ENCODE data around the gene ACTR2. TPM values are rescaled to one million over a fixed set of nuclear protein-coding genes. Genes with fewer than 3 reads are reported as not detected.
A peak's percentile ranks its signal among the peaks of the same experiment; 100 is the strongest.

Gene ACTR2
- total and polyA plus RNA-seq, 7 experiments from 2014 or later: 180 to 435 (median 255) TPM

DNA sequence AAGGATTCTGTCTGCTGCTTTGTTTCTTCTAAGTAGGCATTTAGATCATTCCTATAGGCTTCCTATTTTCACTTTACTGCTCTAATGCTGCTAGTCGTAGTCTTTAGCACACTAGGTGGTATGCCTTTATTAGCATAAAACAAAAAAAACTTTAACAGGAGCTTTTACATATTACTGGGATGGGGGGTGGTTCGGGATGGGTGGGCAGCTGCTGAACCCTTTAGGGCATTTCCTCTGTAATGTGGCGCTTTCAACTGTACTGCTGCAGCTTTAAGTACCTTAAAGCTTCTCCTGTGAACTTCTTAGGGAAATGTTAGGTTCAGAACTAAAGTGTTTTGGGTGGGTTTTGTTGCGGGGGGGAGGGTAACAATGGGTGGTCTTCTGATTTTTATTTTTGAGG lies 41.3 kb downstream of the ACTR2 start:
- H3K36me3 Mint-ChIP-seq: peaks cover 8 to 33% (median 29%) of the 10 kb centered on the region in 5 donors
- no peaks in the 10 kb centered on the region for H3K9me3 Mint-ChIP-seq
- H3K9me3 ChIP-seq (ENCODE audit: control insufficient read depth in 2 of 3, low read length in 3 of 3): no peaks in the 10 kb centered on the region
- H3K4me1 ChIP-seq (ENCODE audit: control insufficient read depth in 2 of 2, insufficient read depth in 2 of 2, low read length in 2 of 2): no peaks in the 10 kb centered on the region
- DNase-seq: no peak
- intact Hi-C loops (cut with micrococcal nuclease): loop anchor here (5.0 to 10.0 kb wide), 3 partner anchors 83 to 166 kb away; partner anchors contain the start of gene SPRED2 (in 1 of the 2)
- no peaks in the 10 kb centered on the region for H3K27me3 ChIP-seq (ENCODE audit: control insufficient read depth in 2 of 2, insufficient read depth in 2 of 2, low read length in 2 of 2)
- ChIA-PET CTCF (no interaction called here), POLR2A (no interaction called here)
- ATAC-seq: no peak
- H3K4me3 Mint-ChIP-seq: no peak overlapping the region
- H3K4me1 Mint-ChIP-seq: peaks cover 4 to 20% (median 9%) of the 10 kb centered on the region in 7 donors
- H3K27ac Mint-ChIP-seq: peak overlapping the region in 2 of 9 donors; percentile 20 to 41
- no peak overlapping the region for H3K4me3 ChIP-seq (ENCODE audit: low read length)
- peaks cover 21 to 54% (median 21%) of the 10 kb centered on the region in 3 experiments for H3K36me3 ChIP-seq (ENCODE audit: control insufficient read depth in 2 of 3, insufficient read depth in 3 of 3, low read length in 3 of 3)
- no peak overlapping the region for H3K27ac ChIP-seq (ENCODE audit: low read depth, low read length)
- no peaks in the 10 kb centered on the region for H3K27me3 Mint-ChIP-seq

DNA sequence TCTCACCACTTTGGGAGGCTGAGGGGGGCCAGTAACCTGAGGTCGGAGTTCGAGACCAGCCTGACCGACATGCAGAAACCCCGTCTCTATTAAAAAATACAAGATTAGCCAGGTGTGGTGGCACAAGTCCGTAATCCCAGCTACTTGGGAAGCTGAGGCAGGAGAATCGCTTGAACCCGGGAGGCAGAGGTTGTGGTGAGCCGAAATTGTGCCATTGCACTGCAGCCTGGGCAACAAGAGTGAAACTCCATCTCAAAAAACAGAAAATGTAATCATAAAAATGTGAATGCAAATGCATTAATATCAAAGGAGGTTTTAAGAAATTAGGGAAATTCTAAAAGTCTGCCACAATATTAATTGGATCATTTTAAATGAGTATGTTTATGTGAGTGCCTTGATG lies 45.7 kb downstream of the ACTR2 start:
- peaks cover under 1 to 22% (median 3%) of the 10 kb centered on the region in 3 experiments for H3K36me3 ChIP-seq (ENCODE audit: control insufficient read depth in 2 of 3, insufficient read depth in 3 of 3, low read length in 3 of 3)
- DNase-seq (no peak), ATAC-seq (no peak)
- intact Hi-C loops (cut with micrococcal nuclease): no loop called here
- no peak overlapping the region for H3K4me3 Mint-ChIP-seq
- H3K27me3 ChIP-seq (ENCODE audit: control insufficient read depth in 2 of 2, insufficient read depth in 2 of 2, low read length in 2 of 2): no peaks in the 10 kb centered on the region
- H3K4me3 ChIP-seq (ENCODE audit: low read length): no peak overlapping the region
- POLR2A ChIA-PET: no interaction called here
- H3K27ac ChIP-seq (ENCODE audit: low read depth, low read length): no peak overlapping the region
- H3K9me3 Mint-ChIP-seq: no peaks in the 10 kb centered on the region
- H3K27ac Mint-ChIP-seq: peak overlapping the region in 1 of 9 donors; percentile 13
- H3K27me3 Mint-ChIP-seq: no peaks in the 10 kb centered on the region
- peaks cover under 1 to 14% (median 9%) of the 10 kb centered on the region in 7 donors for H3K4me1 Mint-ChIP-seq
- H3K4me1 ChIP-seq (ENCODE audit: control insufficient read depth in 2 of 2, insufficient read depth in 2 of 2, low read length in 2 of 2): peaks cover 2 to 3% of the 10 kb centered on the region in 2 donors
- CTCF ChIA-PET: no interaction called here
- peaks cover 4 to 23% (median 14%) of the 10 kb centered on the region in 5 donors for H3K36me3 Mint-ChIP-seq
- no peaks in the 10 kb centered on the region for H3K9me3 ChIP-seq (ENCODE audit: control insufficient read depth in 2 of 3, low read length in 3 of 3)

DNA sequence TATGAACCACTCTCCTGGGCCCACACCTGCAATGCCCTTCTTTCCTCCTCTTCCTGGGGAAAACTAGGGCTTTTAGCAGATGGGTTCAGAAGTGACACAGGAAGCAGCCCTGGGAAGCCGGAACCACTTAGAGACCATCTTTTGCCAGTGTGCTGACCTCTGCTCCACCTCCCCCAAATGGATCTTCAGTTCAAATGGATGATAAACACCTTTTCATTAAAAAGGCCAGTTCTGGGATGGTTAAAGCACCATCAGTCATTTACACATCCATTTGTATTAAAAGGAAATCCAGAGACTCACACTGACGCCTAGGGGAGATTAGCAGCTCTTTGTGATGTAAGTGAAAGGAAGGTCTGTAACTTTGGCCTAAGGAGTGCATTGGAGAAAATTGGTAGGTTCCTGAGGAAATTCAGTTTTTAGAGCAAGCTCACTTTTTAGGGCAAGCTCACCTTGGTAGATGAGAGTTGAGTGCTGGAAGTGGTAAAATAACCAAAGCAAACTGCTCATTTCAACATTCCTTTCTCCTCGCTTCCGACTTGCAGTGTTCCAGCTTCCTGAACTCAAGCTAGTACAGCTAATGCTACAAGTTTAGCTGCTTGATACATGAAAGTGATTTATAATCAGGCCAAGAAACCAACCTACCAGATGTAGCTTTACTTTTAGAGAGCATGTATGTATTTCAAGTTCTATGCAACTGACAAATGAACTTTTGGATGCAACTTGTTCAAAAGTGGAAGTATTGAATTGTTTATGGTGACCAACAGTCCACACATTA lies 47.7 kb downstream of the ACTR2 start:
- H3K27ac ChIP-seq (ENCODE audit: low read depth, low read length): no peak overlapping the region
- CTCF ChIA-PET: interaction anchor here (1.2 kb wide), 1 partner anchor 10 kb away, joined by 3 read pairs; no protein-coding TSS in a partner anchor

DNA sequence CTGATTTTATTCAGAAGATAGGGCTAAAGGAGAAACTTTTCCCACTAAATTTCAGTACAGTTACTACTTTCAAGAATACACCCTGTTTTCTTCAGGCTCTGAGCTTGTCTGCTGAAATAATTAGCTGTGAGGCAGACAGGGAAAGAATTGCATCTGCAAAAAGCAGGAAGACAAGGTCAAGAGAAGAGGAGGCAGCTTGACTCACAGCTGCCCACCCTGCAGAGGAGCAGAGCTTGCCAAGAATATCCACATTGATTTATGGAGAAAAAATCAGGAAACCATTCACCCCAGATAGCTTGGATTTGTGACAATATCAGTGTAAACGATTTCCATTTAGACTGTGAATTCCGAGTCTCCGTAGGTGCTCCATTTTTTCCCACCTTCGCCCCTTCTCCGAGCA lies 49.0 kb downstream of the ACTR2 start:
- H3K27me3 Mint-ChIP-seq: peaks cover 0 to 3% (median 0%) of the 10 kb centered on the region in 5 donors
- H3K4me3 ChIP-seq (ENCODE audit: low read length): no peak overlapping the region
- H3K27ac ChIP-seq (ENCODE audit: low read depth, low read length): no peak overlapping the region
- peak overlapping the region in 1 of 9 donors; percentile 62 for H3K27ac Mint-ChIP-seq
- intact Hi-C loops (cut with micrococcal nuclease): no loop called here
- peaks cover 0 to 9% (median 3%) of the 10 kb centered on the region in 5 donors for H3K36me3 Mint-ChIP-seq
- peak overlapping the region in 1 of 10 donors; percentile 32 for H3K4me3 Mint-ChIP-seq
- ChIA-PET POLR2A (no interaction called here), CTCF (interaction anchor here (1.2 kb wide), 1 partner anchor 11 kb away, joined by 3 read pairs; no protein-coding TSS in a partner anchor)
- H3K9me3 Mint-ChIP-seq: no peaks in the 10 kb centered on the region
- H3K36me3 ChIP-seq (ENCODE audit: control insufficient read depth in 2 of 3, insufficient read depth in 3 of 3, low read length in 3 of 3): peaks cover 0 to 8% (median 0%) of the 10 kb centered on the region in 3 experiments
- no peak for DNase-seq
- H3K4me1 Mint-ChIP-seq: peaks cover 6 to 23% (median 15%) of the 10 kb centered on the region in 7 donors
- H3K4me1 ChIP-seq (ENCODE audit: control insufficient read depth in 2 of 2, insufficient read depth in 2 of 2, low read length in 2 of 2): peaks cover 11 to 12% of the 10 kb centered on the region in 2 donors
- no peaks in the 10 kb centered on the region for H3K27me3 ChIP-seq (ENCODE audit: control insufficient read depth in 2 of 2, insufficient read depth in 2 of 2, low read length in 2 of 2)
- no peak for ATAC-seq
- no peaks in the 10 kb centered on the region for H3K9me3 ChIP-seq (ENCODE audit: control insufficient read depth in 2 of 3, low read length in 3 of 3)

More for the DNA sequence above, 47.7 kb downstream of the ACTR2 start:
- Mint-ChIP-seq H3K4me1 (peaks cover 6 to 23% (median 15%) of the 10 kb centered on the region in 7 donors), H3K36me3 (peaks cover 0 to 13% (median 3%) of the 10 kb centered on the region in 5 donors), H3K27me3 (peaks cover 0 to 3% (median 0%) of the 10 kb centered on the region in 5 donors), H3K27ac (peak overlapping the region in 6 of 9 donors; percentile 15 to 74 (median 44)), H3K9me3 (no peaks in the 10 kb centered on the region), H3K4me3 (no peak overlapping the region)
- Histone ChIP-seq H3K9me3 (ENCODE audit: control insufficient read depth in 2 of 3, low read length in 3 of 3) (no peaks in the 10 kb centered on the region), H3K27me3 (ENCODE audit: control insufficient read depth in 2 of 2, insufficient read depth in 2 of 2, low read length in 2 of 2) (no peaks in the 10 kb centered on the region), H3K4me3 (ENCODE audit: low read length) (no peak overlapping the region), H3K36me3 (ENCODE audit: control insufficient read depth in 2 of 3, insufficient read depth in 3 of 3, low read length in 3 of 3) (peaks cover 0 to 12% (median 0%) of the 10 kb centered on the region in 3 experiments), H3K4me1 (ENCODE audit: control insufficient read depth in 2 of 2, insufficient read depth in 2 of 2, low read length in 2 of 2) (peaks cover 11 to 12% of the 10 kb centered on the region in 2 donors)
- intact Hi-C loops (cut with micrococcal nuclease): loop anchor here in 1 of 2 donors (1.0 kb wide), 1 partner anchor 26 kb away; no protein-coding TSS in a partner anchor
- ATAC-seq (no peak), DNase-seq (no peak)
- POLR2A ChIA-PET: interaction anchor here (0.8 kb wide), 1 partner anchor 14 kb away, joined by 3 read pairs; no protein-coding TSS in a partner anchor

DNA sequence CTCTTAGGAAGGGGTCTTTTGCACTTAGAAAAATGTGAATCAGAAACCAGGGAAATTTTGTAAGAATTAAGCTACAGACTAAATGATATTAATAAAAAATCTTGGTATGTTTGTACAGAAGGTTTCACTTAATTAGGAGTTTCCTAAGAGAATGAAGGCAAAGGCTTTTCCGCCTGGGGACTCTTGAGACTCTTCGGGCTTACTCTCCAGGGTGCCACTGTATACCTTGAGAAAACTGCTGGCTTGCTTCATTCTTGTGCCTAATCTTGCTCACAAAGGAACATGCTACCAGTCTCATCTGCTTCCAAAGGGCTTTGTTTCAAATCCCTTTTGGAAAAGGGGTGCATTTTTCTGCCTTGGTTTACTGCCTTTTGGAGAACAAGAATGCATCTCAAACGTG lies 49.5 kb downstream of the ACTR2 start:
- Mint-ChIP-seq H3K27ac (no peak overlapping the region), H3K4me1 (peaks cover 6 to 23% (median 15%) of the 10 kb centered on the region in 7 donors), H3K27me3 (peaks cover 0 to 7% (median 0%) of the 10 kb centered on the region in 5 donors), H3K9me3 (no peaks in the 10 kb centered on the region), H3K36me3 (peaks cover 0 to 9% (median 3%) of the 10 kb centered on the region in 5 donors), H3K4me3 (no peak overlapping the region)
- ChIA-PET POLR2A (no interaction called here), CTCF (no interaction called here)
- Histone ChIP-seq H3K9me3 (ENCODE audit: control insufficient read depth in 2 of 3, low read length in 3 of 3) (no peaks in the 10 kb centered on the region), H3K4me1 (ENCODE audit: control insufficient read depth in 2 of 2, insufficient read depth in 2 of 2, low read length in 2 of 2) (peaks cover 11 to 12% of the 10 kb centered on the region in 2 donors), H3K36me3 (ENCODE audit: control insufficient read depth in 2 of 3, insufficient read depth in 3 of 3, low read length in 3 of 3) (peaks cover 0 to 3% (median 0%) of the 10 kb centered on the region in 3 experiments), H3K4me3 (ENCODE audit: low read length) (no peak overlapping the region), H3K27me3 (ENCODE audit: control insufficient read depth in 2 of 2, insufficient read depth in 2 of 2, low read length in 2 of 2) (no peaks in the 10 kb centered on the region), H3K27ac (ENCODE audit: low read depth, low read length) (no peak overlapping the region)
- intact Hi-C loops (cut with micrococcal nuclease): no loop called here
- DNase-seq (no peak), ATAC-seq (no peak)

DNA sequence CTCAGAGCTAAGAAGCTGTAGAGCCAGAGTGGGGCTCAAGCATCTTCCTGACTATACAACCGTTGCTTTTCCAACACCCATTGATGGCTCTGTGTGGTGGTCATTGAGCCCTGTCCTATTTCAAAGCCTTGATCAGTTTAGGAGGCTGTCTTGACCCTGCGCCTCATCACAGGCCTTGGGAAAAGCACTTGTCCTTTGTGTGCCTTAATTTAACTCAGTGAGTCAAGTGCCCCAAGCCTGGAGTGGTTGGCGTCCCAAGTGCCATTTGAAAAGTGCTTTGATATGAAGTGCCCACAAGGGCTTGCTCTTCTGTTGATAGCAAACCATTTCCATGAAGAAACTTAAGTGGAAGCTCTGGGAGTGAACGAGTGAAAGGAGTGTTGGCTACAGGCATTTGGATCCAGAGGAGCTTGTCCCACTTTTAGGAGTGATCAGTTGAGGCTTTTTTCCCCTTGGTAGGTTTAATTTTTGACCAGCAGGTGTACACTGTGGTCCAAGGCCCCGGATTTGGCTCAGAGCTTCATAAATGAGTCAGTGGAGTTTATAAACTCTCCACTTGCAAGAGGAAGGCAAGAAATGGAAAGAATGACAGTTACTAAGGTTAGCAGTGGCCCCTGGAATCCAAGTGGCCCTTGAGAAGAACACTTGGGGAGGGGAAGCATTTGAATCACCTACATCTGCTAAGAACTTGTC lies 50.3 kb downstream of the ACTR2 start:
- no peak overlapping the region for H3K4me3 ChIP-seq (ENCODE audit: low read length)
- no peaks in the 10 kb centered on the region for H3K36me3 ChIP-seq (ENCODE audit: control insufficient read depth in 2 of 3, insufficient read depth in 3 of 3, low read length in 3 of 3)
- Mint-ChIP-seq H3K4me1 (peaks cover 6 to 23% (median 15%) of the 10 kb centered on the region in 7 donors), H3K9me3 (peaks cover 0 to 1% (median 0%) of the 10 kb centered on the region in 11 donors), H3K36me3 (peaks cover 0 to 3% (median 0%) of the 10 kb centered on the region in 5 donors), H3K27ac (no peak overlapping the region), H3K27me3 (peaks cover 0 to 7% (median 0%) of the 10 kb centered on the region in 5 donors), H3K4me3 (peak overlapping the region in 1 of 10 donors; percentile 60)
- POLR2A ChIA-PET: no interaction called here
- intact Hi-C loops (cut with micrococcal nuclease): no loop called here
- DNase-seq: no peak
- peaks cover 11 to 12% of the 10 kb centered on the region in 2 donors for H3K4me1 ChIP-seq (ENCODE audit: control insufficient read depth in 2 of 2, insufficient read depth in 2 of 2, low read length in 2 of 2)
- H3K27me3 ChIP-seq (ENCODE audit: control insufficient read depth in 2 of 2, insufficient read depth in 2 of 2, low read length in 2 of 2): no peaks in the 10 kb centered on the region
- H3K9me3 ChIP-seq (ENCODE audit: control insufficient read depth in 2 of 3, low read length in 3 of 3): no peaks in the 10 kb centered on the region
- ATAC-seq: no peak
- CTCF ChIA-PET: interaction anchor here (0.6 kb wide), 1 partner anchor 267 kb away, joined by 3 read pairs; no protein-coding TSS in a partner anchor
- H3K27ac ChIP-seq (ENCODE audit: low read depth, low read length): no peak overlapping the region
